Measurements from ENCODE around the gene GSTM3. TPM values are rescaled to one million over a fixed set of nuclear protein-coding genes. Genes with fewer than 3 reads are reported as not detected.

Gene GSTM3
- total and polyA plus RNA-seq, 9 of the 15 experiments (the other 6 are each of a cell fraction or from before 2014, with no cell fraction given): 3.9 to 24.5 (median 9.4) TPM

DNA sequence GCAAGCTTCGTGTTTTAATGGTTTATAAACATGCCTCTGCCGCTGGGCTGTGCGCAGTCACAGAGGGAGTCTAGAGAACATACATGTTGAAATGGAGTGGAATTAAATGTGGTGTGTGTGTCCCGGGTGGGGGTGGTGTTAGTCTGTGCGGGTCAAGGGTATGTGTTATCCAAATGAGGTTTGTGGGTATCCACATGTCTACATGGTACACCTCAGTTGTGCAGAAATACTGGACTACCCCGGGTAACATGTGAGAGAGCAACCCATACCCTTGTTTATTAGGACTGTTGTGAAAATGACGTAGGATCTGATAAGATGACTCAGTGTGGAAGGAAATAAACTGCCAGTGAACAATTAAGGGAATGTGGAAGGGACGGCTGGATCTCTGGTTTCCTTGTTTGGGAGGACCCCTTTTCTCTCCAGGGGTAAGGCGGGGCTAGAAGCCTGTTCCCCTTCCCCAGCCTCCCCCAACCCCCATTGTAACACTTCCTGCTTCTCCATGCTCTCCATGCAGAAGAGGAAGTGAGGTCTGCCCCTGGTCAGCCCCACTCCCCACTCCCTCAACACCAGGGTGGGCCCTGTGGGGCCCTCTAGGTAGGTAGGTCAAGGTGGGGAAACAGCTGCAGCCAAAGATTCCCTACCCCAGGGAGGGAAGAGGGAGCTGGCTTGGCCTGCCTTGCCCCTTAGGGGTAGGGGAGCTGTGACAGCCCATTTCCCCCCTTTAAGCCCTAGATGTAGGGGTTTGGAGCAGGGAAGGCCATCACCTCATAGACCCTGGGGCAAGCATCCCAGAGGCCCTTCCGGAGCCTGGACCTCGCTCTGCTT, 22.2 kb upstream of the GSTM3 start (continued):
- TF ChIP-seq, protein P1, sequence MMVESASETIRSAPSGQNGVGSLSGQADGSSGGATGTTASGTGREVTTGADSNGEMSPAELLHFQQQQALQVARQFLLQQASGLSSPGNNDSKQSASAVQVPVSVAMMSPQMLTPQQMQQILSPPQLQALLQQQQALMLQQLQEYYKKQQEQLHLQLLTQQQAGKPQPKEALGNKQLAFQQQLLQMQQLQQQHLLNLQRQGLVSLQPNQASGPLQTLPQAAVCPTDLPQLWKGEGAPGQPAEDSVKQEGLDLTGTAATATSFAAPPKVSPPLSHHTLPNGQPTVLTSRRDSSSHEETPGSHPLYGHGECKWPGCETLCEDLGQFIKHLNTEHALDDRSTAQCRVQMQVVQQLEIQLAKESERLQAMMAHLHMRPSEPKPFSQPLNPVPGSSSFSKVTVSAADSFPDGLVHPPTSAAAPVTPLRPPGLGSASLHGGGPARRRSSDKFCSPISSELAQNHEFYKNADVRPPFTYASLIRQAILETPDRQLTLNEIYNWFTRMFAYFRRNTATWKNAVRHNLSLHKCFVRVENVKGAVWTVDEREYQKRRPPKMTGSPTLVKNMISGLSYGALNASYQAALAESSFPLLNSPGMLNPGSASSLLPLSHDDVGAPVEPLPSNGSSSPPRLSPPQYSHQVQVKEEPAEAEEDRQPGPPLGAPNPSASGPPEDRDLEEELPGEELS (CRISPR knock-in tag; IDR thresholded peaks at IDR 0.05; ENCODE audit: borderline replicate concordance): no peak
- TF ChIP-seq ZNF766 (CRISPR knock-in tag; conservative IDR thresholded peaks at IDR 0.05) (peak; percentile 95), PTTG1 (tag; IDR thresholded peaks at IDR 0.05; ENCODE audit: low read depth) (peak; percentile 55), ZKSCAN8 (CRISPR knock-in tag; IDR thresholded peaks at IDR 0.05) (peak; percentile 75; the same call in 1 of the 2 replicates), SMARCA4 (IDR thresholded peaks at IDR 0.05) (peak; percentile 71), CREM (IDR thresholded peaks at IDR 0.05; ENCODE audit: low read depth) (peak; percentile 92), PTRF (tag; IDR thresholded peaks at IDR 0.05) (0 out of 2 replicates have a peak, but pooled peaks have one; percentile 32), BACH1 (tag; IDR thresholded peaks at IDR 0.05) (peak; percentile 73; the same call in 1 of the 2 replicates), NR1H2 (CRISPR knock-in tag; IDR thresholded peaks at IDR 0.05) (no peak), ZNF3 (CRISPR knock-in tag; IDR thresholded peaks at IDR 0.05) (no peak), NEUROD1 (IDR thresholded peaks at IDR 0.05; ENCODE audit: borderline replicate concordance, low read depth, low read length, partially characterized antibody) (no peak), JUND (IDR thresholded peaks at IDR 0.05; ENCODE audit: borderline replicate concordance, low read depth, low read length) (peak; percentile 88), JUND (tag; IDR thresholded peaks at IDR 0.05; ENCODE audit: borderline replicate concordance, low read depth, low read length) (peak; percentile 91), SREBF2 (CRISPR knock-in tag; IDR thresholded peaks at IDR 0.05) (0 out of 2 replicates have a peak, but pooled peaks have one; percentile 12), CREB1 (IDR thresholded peaks at IDR 0.05) (peak; percentile 49; the same call in 1 of the 2 replicates), CREB1 (CRISPR knock-in tag; IDR thresholded peaks at IDR 0.05) (peak; percentile 80; the same call in 1 of the 2 replicates), HEY1 (CRISPR knock-in tag; IDR thresholded peaks at IDR 0.05; ENCODE audit: borderline replicate concordance) (peak; percentile 24; the same call in 1 of the 2 replicates), NR4A1 (CRISPR knock-in tag; IDR thresholded peaks at IDR 0.05) (no peak), NR4A1 (tag; IDR thresholded peaks at IDR 0.05) (peak; percentile 83), MAZ (CRISPR knock-in tag; conservative IDR thresholded peaks at IDR 0.05 in 1 of 2, IDR thresholded peaks at IDR 0.05 in 1 of 2) (peak in 1 of 2 experiments; percentile 64; a peak in 2 of 4 replicates), TEAD1 (CRISPR knock-in tag; IDR thresholded peaks at IDR 0.05) (peak in 1 of 2 experiments; percentile 70; a peak in 1 of 4 replicates), PURB (CRISPR knock-in tag; IDR thresholded peaks at IDR 0.05; ENCODE audit: low read depth) (no peak), TRIM24 (IDR thresholded peaks at IDR 0.05) (0 out of 4 replicates have a peak, but pooled peaks have one; percentile 15 to 23), GABPA (tag; conservative IDR thresholded peaks at IDR 0.05; ENCODE audit: low read depth) (peak; percentile 63), RBM34 (IDR thresholded peaks at IDR 0.05; ENCODE audit: borderline replicate concordance, insufficient read depth, low read length) (no peak), HSF4 (CRISPR knock-in tag; IDR thresholded peaks at IDR 0.05; ENCODE audit: borderline replicate concordance) (no peak), FOXJ2 (tag; IDR thresholded peaks at IDR 0.05) (peak; percentile 87; the same call in 1 of the 2 replicates), GATAD2B (IDR thresholded peaks at IDR 0.05; ENCODE audit: borderline replicate concordance) (no peak)
